ENCODE measurements around the gene ALG6. TPM values are rescaled to one million over a fixed set of nuclear protein-coding genes. Genes with fewer than 3 reads are reported as not detected.
"Not testable (repeated sequence)": the region's sequence is repeated elsewhere in the genome, so short reads cannot be mapped to it uniquely, and the experiment has no call there.

ALG6 gene
- total RNA-seq, 1 donor, result 13.0 TPM

DNA sequence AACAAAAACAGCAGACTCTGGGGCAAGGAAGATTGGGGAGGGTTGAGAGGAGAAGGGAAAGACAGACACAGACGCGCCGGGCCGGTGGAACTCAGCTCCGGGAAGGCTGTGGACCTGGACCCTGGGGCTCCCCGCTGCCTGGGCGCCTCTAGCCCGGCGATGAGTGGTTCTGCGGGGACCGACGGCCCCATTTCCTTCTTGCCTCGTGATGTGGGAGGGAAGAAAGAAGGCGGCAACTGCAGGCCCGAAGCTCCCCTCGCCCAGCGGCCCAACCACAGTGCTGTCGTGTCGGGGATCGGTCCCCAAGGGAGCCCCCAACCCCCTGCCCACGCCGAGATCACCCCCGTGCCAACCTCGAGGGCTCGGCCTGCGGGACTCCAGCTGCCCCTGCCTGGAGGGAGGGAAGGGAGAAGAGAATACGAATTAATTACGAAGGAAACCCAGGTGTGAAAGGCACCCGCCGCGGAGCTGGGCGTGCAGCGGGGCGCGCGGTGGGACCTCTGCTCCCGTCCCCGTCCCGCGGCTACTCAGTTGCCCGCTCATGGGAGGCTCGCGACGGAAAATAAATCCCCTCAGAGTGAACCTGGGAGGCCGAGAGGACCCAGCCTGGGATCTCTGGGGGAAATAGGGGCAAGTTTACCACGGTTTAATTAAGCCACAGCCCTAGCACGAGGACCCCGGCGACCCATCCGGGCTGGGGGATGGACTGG lies 37.7 kb upstream of the ALG6 start:
- TF ChIP-seq, protein P1, sequence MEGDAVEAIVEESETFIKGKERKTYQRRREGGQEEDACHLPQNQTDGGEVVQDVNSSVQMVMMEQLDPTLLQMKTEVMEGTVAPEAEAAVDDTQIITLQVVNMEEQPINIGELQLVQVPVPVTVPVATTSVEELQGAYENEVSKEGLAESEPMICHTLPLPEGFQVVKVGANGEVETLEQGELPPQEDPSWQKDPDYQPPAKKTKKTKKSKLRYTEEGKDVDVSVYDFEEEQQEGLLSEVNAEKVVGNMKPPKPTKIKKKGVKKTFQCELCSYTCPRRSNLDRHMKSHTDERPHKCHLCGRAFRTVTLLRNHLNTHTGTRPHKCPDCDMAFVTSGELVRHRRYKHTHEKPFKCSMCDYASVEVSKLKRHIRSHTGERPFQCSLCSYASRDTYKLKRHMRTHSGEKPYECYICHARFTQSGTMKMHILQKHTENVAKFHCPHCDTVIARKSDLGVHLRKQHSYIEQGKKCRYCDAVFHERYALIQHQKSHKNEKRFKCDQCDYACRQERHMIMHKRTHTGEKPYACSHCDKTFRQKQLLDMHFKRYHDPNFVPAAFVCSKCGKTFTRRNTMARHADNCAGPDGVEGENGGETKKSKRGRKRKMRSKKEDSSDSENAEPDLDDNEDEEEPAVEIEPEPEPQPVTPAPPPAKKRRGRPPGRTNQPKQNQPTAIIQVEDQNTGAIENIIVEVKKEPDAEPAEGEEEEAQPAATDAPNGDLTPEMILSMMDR (IDR thresholded peaks at IDR 0.05; ENCODE audit: insufficient read depth, low read depth, low read length), result no peak
- no peak for DNase-seq (ENCODE audit: low read depth)
- H3K4me3 ChIP-seq (ENCODE audit: low read depth, low read length), result no peak overlapping the region

DNA sequence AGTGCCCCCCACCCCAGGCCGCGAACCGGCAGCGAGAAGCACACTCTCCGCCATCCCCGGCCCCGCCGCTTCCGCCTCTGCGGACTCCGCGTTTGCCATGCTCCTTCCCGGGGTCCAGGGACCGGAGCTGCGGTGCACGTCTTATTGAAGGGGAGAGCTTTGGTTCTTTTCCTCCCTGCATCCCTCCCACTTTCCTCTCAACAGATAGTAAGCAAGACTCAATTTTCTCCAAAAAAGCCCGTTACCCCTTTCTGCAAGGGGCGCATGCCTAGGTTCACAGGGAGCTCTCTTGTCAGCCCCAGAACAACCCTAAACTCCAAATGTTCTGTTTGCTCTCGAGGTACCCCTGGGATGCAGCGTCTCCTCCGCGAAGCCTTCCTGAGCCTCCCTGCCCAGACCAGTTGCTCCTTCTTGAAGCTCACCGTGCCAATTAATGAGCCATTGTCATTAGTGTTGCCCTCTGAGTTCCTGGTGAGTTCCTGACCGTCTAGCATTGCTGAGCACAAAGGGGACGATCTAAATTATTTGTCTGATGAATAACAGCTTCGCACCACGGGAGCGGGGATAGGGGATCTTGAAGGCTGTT lies 37.0 kb upstream of the ALG6 start:
- no peak overlapping the region for H3K4me3 ChIP-seq (ENCODE audit: low read depth, low read length)
- TF ChIP-seq, protein P1 (IDR thresholded peaks at IDR 0.05; ENCODE audit: insufficient read depth, low read depth, low read length), result no peak
- no peak for DNase-seq (ENCODE audit: low read depth)

DNA sequence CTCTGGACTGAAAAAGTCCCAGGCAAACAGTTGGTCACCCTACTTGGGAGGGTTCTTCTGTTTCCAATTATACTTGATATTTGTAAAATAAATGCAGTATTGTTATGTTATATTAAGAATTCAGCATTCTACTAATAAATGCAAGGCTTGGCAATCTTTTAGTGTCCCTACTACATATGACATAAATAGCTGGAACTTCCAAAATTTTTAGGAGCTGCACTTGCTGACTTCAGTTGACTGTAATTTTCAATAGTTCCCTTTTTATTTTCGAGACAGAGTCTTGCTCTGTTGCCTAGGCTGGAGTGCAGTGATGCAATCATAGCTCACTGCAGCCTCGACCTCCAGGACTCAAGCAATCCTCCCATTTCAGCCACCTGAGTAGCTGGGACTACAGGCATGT lies 25.0 kb upstream of the ALG6 start:
- TF ChIP-seq, protein P1 (IDR thresholded peaks at IDR 0.05; ENCODE audit: insufficient read depth, low read depth, low read length), result no peak
- no peak overlapping the region for H3K4me3 ChIP-seq (ENCODE audit: low read depth, low read length)
- no peak for DNase-seq (ENCODE audit: low read depth)

DNA sequence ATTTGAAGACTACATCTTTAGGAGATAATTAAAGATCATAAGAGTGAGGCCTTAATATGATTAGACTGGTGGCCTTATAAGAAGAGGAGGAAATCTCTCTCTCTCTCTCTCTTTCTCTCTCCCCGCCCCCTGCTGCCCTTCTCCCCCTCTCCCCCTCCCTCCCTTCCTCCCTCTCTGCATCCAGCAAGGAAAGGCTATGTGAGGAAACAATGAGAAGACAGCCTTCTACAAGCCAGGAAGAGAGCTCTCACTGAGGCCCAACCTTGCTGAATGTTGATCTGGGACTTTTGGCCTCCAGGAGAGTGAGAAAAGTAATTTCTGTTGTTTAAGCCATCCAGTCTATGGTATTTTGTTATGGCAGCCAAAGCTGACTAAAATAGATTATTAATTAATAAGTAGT lies 23.5 kb upstream of the ALG6 start:
- TF ChIP-seq, protein P1 (IDR thresholded peaks at IDR 0.05; ENCODE audit: insufficient read depth, low read depth, low read length), result no peak
- no peak for DNase-seq (ENCODE audit: low read depth)

DNA sequence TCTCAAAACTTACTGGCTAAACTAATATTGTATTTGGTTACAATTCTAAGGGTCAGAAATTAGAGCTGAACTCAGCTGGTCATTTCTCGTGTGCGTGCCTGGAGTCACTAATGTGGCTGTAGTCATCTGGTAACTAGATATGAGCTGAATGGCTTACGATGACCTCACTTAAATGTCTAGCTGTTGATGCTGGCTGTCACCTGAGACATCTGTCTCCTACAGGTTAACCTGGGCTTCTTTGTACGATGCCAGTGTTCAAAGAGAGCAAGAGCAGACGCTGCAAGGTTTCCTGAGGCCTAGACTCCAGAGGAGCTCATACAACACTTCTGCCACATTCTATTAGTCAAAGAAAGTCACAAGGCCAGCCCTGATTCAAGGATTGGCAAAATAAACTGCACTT lies 17.1 kb upstream of the ALG6 start:
- no peak overlapping the region for H3K4me3 ChIP-seq (ENCODE audit: low read depth, low read length)
- TF ChIP-seq, protein P1 (IDR thresholded peaks at IDR 0.05; ENCODE audit: insufficient read depth, low read depth, low read length), result no peak
- DNase-seq (ENCODE audit: low read depth), result no peak

More for the DNA sequence above, 23.5 kb upstream of the ALG6 start:
- H3K4me3 ChIP-seq (ENCODE audit: low read depth, low read length), result no peak overlapping the region

DNA sequence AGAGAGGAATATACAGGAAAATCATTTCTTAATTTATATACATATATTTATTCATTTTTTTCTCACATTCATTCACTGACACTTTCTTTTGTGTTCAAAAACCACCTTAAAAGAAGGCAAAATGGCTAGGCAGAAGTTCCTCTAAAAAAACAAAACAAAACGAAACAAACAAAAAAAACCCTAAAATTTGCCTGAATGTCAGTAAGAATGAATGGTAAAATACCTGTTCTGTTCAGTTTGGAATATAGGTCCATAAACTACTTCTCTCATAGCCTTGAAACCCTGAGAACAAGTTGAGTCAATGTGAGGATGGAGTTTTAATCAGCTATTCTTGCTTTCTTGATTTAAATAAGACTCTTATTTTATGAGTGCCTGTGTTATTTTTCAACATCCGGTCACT lies 14.7 kb upstream of the ALG6 start:
- H3K4me3 ChIP-seq (ENCODE audit: low read depth, low read length), result no peak overlapping the region
- DNase-seq (ENCODE audit: low read depth), result no peak
- TF ChIP-seq, protein P1 (IDR thresholded peaks at IDR 0.05; ENCODE audit: insufficient read depth, low read depth, low read length), result no peak

DNA sequence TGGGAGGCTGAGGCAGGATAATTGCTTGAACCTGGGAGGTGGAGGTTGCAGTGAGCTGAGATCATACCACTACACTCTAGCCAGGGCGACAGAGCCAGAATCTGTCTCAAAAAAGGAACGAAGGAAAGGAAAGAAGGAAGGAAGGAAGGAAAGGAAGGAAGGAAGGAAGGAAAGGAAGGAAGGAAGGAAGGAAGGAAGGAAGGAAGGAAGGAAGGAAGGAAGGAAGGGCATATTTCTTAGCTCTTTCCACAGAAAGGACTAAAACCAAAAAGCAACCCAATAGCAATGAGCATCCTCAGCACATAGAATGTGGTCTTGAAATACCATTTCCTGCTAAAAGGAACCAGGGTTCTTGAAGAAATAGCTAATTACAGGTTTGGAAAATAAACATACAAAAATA lies 11.2 kb upstream of the ALG6 start:
- not testable (repeated sequence) for DNase-seq (ENCODE audit: low read depth); H3K4me3 ChIP-seq (ENCODE audit: low read depth, low read length)

Measured in fibroblast of villous mesenchyme (primary cell).